ENCODE measurements around the gene LYPD4.

DNA sequence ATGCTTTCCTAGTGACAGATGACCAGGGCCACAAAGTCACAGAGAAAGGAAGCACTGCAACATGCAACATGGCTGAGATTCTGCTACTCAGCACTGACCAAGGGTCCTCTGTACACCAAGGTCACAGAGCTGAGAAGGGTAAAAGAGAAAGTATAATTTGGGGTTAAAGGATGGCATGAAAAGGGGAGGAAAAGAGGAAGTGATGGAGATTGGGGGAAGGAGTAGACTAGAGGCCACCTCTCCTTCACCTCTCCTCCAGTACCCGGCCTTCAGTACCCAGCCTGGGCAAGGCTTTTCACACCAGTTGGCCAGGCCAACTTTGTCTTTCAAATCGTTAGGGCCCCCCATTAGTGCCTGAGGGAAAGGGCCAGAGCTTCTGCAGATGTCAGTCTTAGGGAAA lies 9.3 kb upstream of the LYPD4 start:
- TF ChIP-seq FOXK2 (IDR thresholded peaks at IDR 0.05) (no peak), ELF4 (IDR thresholded peaks at IDR 0.05) (no peak), TARDBP (IDR thresholded peaks at IDR 0.05) (no peak), ZNF384 (IDR thresholded peaks at IDR 0.05) (no peak), BHLHE40 (IDR thresholded peaks at IDR 0.05; ENCODE audit: borderline replicate concordance) (no peak), SUZ12 (IDR thresholded peaks at IDR 0.05) (no peak), SP1 (IDR thresholded peaks at IDR 0.05) (no peak), FOXM1 (IDR thresholded peaks at IDR 0.05; ENCODE audit: borderline replicate concordance) (no peak), HDGF (IDR thresholded peaks at IDR 0.05; ENCODE audit: borderline replicate concordance) (no peak), LEF1 (IDR thresholded peaks at IDR 0.05; ENCODE audit: borderline replicate concordance) (no peak), ARNT (IDR thresholded peaks at IDR 0.05) (no peak), FOXA1 (IDR thresholded peaks at IDR 0.05) (no peak)
- TF ChIP-seq, protein P1, sequence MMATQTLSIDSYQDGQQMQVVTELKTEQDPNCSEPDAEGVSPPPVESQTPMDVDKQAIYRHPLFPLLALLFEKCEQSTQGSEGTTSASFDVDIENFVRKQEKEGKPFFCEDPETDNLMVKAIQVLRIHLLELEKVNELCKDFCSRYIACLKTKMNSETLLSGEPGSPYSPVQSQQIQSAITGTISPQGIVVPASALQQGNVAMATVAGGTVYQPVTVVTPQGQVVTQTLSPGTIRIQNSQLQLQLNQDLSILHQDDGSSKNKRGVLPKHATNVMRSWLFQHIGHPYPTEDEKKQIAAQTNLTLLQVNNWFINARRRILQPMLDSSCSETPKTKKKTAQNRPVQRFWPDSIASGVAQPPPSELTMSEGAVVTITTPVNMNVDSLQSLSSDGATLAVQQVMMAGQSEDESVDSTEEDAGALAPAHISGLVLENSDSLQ (IDR thresholded peaks at IDR 0.05): no peak
